Activated T-helper 2 cell treated with anti-CD3 and anti-CD28 coated beads, Interferon-gamma antibody, Interleukin-2, Interleukin-4, amounts not matched to agents 10 μg/mL and 5 μg/mL and 100 μg/mL, durations not matched to agents 14 hours and 24 hours and 36 hours (primary cell): ENCODE data around the gene HORMAD2. TPM values are rescaled to one million over a fixed set of nuclear protein-coding genes. Genes with fewer than 3 reads are reported as not detected.

ENCODE experiments used
- DNase-seq: peaks from one replicate; pipeline ENCODE4 v3.0.0; 2021; ENCODE audit warnings: low spot score
- H3K27ac Mint-ChIP-seq: one replicate; pipeline ENCODE4 v1.8.0; 2021; ENCODE audit warnings: mixed read lengths
- H3K27me3 Mint-ChIP-seq: one replicate; pipeline ENCODE4 v1.8.0; 2021; ENCODE audit warnings: low read depth, mixed read lengths
- H3K36me3 Mint-ChIP-seq: one replicate; pipeline ENCODE4 v1.8.0; 2021; ENCODE audit warnings: low read depth, mixed read lengths
- H3K4me1 Mint-ChIP-seq: one replicate; pipeline ENCODE4 v1.8.0; 2021; ENCODE audit warnings: low read depth, mixed read lengths
- H3K4me3 Mint-ChIP-seq: one replicate; pipeline ENCODE4 v1.8.0; 2021; ENCODE audit warnings: low read depth, mild to moderate bottlenecking, moderate library complexity, mixed read lengths
- H3K9me3 Mint-ChIP-seq: one replicate; pipeline ENCODE4 v1.8.0; 2021; ENCODE audit warnings: mixed read lengths
- intact Hi-C: fragments of 100-400 bp; cut with micrococcal nuclease; formaldehyde crosslinking; loops from one replicate; pipeline ENCODE4 v1.15.1; 2023
- total RNA-seq: library from RNA; stranded (reverse); gene quantifications from 2 replicates; pipeline ENCODE4 v1.2.3, GENCODE V29; 2022

Gene HORMAD2
- total RNA-seq, 1 donor from 2014 or later: 0.48 TPM

DNA sequence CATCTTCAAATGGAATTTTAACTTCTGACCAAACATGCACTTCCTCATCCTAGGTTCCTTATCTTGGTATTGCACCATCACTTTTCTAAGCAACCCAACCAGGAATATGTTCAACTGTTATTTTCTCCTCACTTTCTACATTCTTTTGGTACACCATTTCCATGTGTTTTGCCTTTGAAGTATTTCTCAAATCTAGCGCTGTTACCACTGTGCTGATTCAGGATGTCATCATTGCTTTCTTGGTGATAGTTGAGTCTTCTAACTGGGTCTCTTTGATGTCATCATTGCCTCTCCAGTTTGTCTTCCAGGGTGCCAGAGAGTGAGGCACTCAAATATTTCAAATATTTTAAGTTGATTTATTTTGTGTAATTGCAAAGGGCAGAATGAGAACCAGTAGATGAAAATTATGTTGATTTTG is 47.5 kb downstream of the HORMAD2 start:
- no peak overlapping the region for H3K27ac Mint-ChIP-seq
- intact Hi-C loops: no loop called here
- H3K9me3 Mint-ChIP-seq: peaks cover 14% of the 10 kb centered on the region
- peaks cover 39% of the 10 kb centered on the region for H3K4me1 Mint-ChIP-seq
- H3K36me3 Mint-ChIP-seq: peaks cover 23% of the 10 kb centered on the region
- no peak overlapping the region for H3K4me3 Mint-ChIP-seq
- no peaks in the 10 kb centered on the region for H3K27me3 Mint-ChIP-seq
- no peak for DNase-seq

DNA sequence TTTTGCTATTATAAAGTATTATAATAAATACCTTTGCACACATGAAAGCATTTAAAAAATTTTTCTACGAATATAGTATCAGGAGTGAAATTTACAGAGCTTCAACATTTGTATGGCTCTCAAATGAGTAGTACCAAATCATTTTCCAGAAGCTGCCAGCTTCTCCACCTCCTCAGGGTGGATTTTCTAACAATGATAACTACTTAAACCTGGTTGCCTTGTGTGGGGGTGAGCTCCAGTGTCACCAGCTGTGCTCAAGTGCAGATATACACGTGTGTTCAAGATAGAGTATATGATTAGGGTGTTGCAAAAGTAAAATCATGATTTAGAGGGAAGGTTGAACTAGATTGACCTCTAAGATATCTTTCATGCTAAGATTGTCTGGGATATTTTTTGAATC is 48.2 kb downstream of the HORMAD2 start:
- Mint-ChIP-seq H3K4me1 (peaks cover 34% of the 10 kb centered on the region), H3K27ac (no peak overlapping the region), H3K27me3 (no peaks in the 10 kb centered on the region), H3K9me3 (peaks cover 14% of the 10 kb centered on the region), H3K36me3 (peaks cover 23% of the 10 kb centered on the region), H3K4me3 (no peak overlapping the region)
- intact Hi-C loops: no loop called here
- DNase-seq: no peak

DNA sequence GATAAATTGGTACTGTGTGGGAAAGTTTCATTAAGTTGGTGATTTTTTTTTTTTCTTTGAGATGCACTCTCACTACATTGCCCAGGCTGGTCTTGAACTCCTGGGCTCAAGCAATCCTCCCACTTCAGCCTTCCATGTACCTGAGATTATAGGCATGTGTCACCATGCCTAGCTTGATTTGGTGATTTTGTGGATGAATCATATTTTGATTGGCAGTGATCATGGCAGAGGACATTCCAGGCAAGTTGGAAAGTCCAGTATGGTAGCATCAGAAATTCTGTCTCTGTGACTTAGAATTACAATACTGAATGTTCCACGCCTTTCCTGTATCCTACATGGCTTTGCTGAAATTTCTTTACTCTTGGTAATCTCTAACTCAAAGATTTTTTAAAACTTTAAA is 49.4 kb downstream of the HORMAD2 start:
- peaks cover 10% of the 10 kb centered on the region for H3K9me3 Mint-ChIP-seq
- H3K36me3 Mint-ChIP-seq: peaks cover 19% of the 10 kb centered on the region
- H3K4me3 Mint-ChIP-seq: no peak overlapping the region
- peaks cover 30% of the 10 kb centered on the region for H3K4me1 Mint-ChIP-seq
- DNase-seq: no peak
- no peaks in the 10 kb centered on the region for H3K27me3 Mint-ChIP-seq
- no peak overlapping the region for H3K27ac Mint-ChIP-seq
- intact Hi-C loops: no loop called here

DNA sequence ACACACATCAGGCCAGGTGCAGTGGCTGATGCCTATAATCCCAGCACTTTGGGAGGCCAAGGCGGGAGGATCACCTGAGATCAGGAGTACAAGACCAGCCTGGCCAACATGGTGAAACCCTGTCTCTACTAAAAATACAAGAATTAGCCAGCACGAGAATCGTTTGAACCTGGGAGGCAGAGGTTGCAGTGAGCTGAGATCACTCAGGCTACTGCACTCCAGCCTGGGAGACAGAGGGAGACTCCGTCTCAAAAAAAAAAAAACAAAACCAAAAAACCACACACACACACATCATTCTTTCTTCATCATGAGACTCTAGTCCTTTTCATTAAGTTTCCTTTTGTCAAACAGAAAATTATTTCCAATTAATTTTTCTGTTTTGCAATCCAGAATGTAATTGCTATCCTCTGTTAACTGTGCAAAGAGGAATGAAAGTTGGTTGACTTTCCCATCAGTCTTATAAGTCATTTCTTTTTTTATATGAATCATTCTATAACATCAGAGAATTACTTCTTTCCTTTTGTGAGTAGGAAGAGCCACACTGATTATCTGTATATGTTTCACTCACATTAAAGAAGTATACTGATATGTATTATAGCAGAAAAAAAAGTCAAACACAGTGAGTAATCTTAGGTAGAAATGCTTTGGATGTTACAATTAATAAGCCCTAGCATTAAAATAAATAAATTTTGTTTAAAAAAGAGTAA is 52.2 kb downstream of the HORMAD2 start:
- DNase-seq: no peak
- intact Hi-C loops: loop anchor here (2.0 kb wide), 1 partner anchor 24 kb away; no protein-coding TSS in a partner anchor
- peaks cover 29% of the 10 kb centered on the region for H3K4me1 Mint-ChIP-seq
- no peak overlapping the region for H3K4me3 Mint-ChIP-seq
- H3K9me3 Mint-ChIP-seq: peaks cover 5% of the 10 kb centered on the region
- no peaks in the 10 kb centered on the region for H3K27me3 Mint-ChIP-seq
- peak overlapping the region; percentile 70 for H3K27ac Mint-ChIP-seq
- H3K36me3 Mint-ChIP-seq: peaks cover 19% of the 10 kb centered on the region

DNA sequence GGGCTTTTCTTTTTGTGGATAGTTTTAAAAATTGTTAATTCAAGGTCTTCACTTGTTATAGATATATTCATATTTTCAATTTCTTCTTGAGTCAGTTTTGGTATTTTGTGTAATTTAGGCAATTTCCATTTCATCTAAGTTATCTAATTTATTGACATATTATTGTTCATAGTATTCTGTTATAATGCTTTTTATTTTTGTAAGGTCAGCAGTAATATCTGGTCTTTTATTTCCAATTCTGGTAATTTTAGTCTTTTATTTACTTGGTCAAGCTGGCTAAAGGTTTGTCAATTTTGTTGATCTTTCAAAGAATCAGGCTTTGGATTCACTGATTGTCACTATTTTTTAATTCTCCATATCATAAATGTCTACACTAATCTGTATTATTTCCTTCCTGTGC is 60.1 kb downstream of the HORMAD2 start:
- no peak for DNase-seq

DNA sequence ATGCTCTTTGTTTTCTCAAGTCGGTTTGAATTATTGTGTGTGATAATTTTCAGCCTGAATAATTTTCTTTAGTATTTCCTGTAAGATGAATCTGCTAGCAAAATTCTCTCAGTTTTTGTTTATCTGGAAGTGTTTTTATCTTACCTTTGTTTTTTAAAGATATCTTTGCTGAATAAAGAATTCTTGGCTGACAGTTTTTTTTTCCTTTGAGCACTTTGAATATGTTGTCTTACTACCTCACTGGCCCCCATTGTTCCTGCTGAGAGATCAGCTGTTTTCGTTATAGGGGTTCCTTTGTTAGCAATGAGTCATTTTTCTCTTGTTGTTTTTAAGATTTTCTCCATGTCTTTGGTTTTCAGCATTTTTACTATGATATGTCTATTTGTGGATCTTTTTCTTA is 63.0 kb downstream of the HORMAD2 start:
- H3K4me3 Mint-ChIP-seq: no peak overlapping the region
- H3K36me3 Mint-ChIP-seq: peaks cover 52% of the 10 kb centered on the region
- peaks cover 9% of the 10 kb centered on the region for H3K4me1 Mint-ChIP-seq
- H3K27ac Mint-ChIP-seq: peak overlapping the region; percentile 12
- intact Hi-C loops: no loop called here
- H3K9me3 Mint-ChIP-seq: peaks cover 52% of the 10 kb centered on the region
- no peaks in the 10 kb centered on the region for H3K27me3 Mint-ChIP-seq
- DNase-seq: no peak

More for the DNA sequence above, 60.1 kb downstream of the HORMAD2 start:
- Mint-ChIP-seq H3K27me3 (no peaks in the 10 kb centered on the region), H3K4me1 (peaks cover 9% of the 10 kb centered on the region), H3K9me3 (peaks cover 32% of the 10 kb centered on the region), H3K4me3 (no peak overlapping the region), H3K27ac (no peak overlapping the region), H3K36me3 (peaks cover 40% of the 10 kb centered on the region)
- intact Hi-C loops: no loop called here

DNA sequence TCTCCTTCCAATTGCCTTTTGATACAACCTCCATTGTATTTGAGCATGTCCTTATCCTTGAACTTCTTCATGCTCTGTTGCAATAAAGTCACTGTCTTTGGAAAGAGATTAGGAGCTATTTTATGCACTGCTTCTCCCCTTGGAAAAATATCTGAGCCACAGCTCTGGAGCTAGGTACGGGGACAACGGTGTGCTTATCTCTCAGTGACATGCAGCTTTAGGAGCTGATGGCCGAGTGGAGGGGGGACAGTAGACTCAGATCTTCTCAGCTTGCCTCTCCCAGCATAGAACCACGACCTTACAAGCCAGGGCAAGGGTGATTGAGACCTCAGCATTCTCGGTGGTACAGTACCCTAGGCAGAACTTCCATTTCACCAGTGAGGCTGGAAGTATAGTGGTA is 64.1 kb downstream of the HORMAD2 start:
- peaks cover 53% of the 10 kb centered on the region for H3K9me3 Mint-ChIP-seq
- intact Hi-C loops: no loop called here
- no peak overlapping the region for H3K27ac Mint-ChIP-seq
- H3K4me3 Mint-ChIP-seq: no peak overlapping the region
- H3K4me1 Mint-ChIP-seq: peaks cover 9% of the 10 kb centered on the region
- H3K36me3 Mint-ChIP-seq: peaks cover 54% of the 10 kb centered on the region
- no peak for DNase-seq
- H3K27me3 Mint-ChIP-seq: no peaks in the 10 kb centered on the region

DNA sequence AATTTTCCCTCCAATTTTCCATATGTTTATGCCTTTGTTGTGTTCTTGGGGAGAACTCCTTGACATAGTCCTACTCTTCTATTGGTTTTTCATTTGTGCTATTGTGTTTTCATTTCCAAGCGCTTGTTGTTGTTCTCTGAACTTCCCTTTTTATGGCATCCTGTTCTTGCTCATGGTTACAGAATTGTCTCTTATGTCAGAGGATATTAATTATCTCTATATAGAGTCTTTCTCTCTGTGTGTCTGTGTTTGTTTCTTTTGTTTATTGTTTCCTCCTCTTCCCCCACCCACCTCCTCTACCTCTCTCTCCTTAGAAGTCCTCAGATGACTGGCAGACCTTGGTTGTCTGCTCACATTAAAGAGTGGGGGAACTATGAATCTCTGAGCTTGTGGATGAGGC is 69.9 kb downstream of the HORMAD2 start:
- H3K27me3 Mint-ChIP-seq: no peaks in the 10 kb centered on the region
- H3K27ac Mint-ChIP-seq: no peak overlapping the region
- intact Hi-C loops: no loop called here
- no peak overlapping the region for H3K4me3 Mint-ChIP-seq
- H3K36me3 Mint-ChIP-seq: peaks cover 31% of the 10 kb centered on the region
- H3K9me3 Mint-ChIP-seq: peaks cover 33% of the 10 kb centered on the region
- DNase-seq: no peak
- H3K4me1 Mint-ChIP-seq: peaks cover 12% of the 10 kb centered on the region

DNA sequence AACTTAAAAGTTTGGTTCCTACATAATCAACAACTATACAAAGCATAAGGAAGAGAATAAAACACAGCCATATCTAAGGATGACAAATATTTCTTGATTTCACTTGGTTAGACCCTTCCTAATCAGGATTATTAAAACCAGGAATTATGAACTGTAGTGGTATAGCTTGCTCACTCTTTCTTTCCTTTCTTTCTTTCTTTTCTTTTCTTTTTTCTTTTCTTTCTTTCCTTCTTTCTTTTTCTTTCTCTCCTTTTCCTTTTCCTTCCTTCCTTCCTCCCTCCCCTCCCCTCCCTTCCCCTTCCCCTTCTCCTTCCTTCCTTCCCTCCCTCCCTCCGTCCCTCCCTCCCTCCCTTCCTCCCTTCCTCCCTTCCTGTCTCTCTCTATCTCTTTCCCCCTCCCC is 78.0 kb downstream of the HORMAD2 start:
- Mint-ChIP-seq H3K27me3 (no peaks in the 10 kb centered on the region), H3K4me1 (peaks cover 70% of the 10 kb centered on the region), H3K4me3 (peak overlapping the region; percentile 49), H3K9me3 (no peaks in the 10 kb centered on the region), H3K27ac (peak overlapping the region; percentile 98), H3K36me3 (peaks cover 10% of the 10 kb centered on the region)
- intact Hi-C loops: loop anchor here (2.0 to 5.0 kb wide), 3 partner anchors 36 to 53 kb away; no protein-coding TSS in a partner anchor
- DNase-seq: no peak

DNA sequence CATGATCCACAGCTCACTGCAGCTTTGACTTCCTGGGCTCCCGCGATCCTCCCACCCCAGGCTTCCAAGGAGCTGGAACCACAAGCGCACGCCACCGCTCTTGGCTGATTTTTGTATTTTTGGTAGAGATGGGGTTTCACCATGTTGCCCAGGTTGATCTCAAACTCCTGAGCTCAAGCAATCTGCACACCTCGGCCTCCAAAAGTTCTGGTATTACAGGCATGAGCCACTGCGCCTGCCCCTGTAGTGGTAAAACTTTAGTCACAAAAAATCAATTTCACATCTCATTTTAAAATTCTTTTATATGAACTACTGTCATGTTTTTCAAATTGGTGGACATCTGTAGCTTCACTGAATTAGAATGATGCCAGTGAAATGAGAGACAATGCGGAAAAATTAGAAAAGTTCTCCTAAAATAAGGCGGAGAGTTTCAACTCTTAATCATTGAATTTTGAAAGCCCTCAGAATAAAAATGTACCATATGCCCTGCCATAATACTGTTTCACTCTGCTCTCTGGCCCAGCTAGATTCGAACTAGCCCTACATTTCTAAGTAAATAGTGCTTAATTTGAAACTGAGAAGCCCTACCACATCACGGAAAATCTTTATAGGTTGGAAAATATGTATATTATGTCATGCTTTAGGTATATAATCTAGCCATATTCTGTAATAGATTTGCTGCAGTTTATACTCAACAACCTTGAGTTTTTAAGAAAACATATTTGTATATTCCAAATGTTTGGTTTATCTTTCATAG is 78.7 kb downstream of the HORMAD2 start:
- H3K9me3 Mint-ChIP-seq: no peaks in the 10 kb centered on the region
- H3K27ac Mint-ChIP-seq: peak overlapping the region; percentile 98
- H3K4me1 Mint-ChIP-seq: peaks cover 73% of the 10 kb centered on the region
- no peaks in the 10 kb centered on the region for H3K27me3 Mint-ChIP-seq
- peak overlapping the region; percentile 49 for H3K4me3 Mint-ChIP-seq
- peaks cover 13% of the 10 kb centered on the region for H3K36me3 Mint-ChIP-seq
- intact Hi-C loops: loop anchor here (1.0 to 5.0 kb wide), 6 partner anchors 8 to 54 kb away; no protein-coding TSS in a partner anchor
- DNase-seq: no peak

DNA sequence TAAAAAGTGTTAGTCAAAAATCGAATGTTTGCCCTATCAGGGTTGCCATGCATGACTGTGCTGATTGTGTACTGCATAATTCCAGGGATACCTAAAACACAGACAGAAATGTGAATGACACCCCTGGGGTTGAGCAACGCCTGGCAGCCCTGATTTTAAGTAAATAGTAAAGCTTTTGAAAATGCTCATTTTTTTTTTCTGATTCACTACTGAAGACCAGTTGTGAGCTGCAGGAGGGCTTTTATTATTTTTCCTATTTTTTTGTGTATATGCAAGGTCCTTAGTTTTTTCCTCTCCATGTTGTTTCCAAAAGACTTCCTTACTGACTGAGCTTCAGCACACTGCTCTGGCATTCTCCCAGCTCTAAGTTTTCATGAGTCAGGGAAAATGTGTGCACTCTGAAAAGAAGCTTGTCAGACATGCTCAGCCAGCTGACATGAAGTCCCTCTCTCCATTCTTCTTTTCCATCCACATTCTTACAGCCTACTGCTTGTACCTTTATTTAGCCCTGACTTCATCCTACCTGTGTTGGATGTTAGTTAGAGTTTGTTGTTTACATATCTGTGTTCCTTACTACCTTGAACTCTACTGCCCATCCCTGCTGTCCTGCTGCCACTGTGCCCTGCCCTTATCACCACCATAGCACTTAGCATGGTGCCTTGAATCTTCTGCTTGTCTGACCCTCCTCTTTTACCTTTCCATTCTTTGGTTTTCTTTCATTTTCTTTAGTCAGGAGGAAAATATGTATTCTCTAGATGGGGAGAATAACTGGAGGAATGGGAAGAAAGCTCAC is 79.5 kb downstream of the HORMAD2 start:
- peaks cover under 1% of the 10 kb centered on the region for H3K9me3 Mint-ChIP-seq
- peaks cover 73% of the 10 kb centered on the region for H3K4me1 Mint-ChIP-seq
- peaks cover 14% of the 10 kb centered on the region for H3K36me3 Mint-ChIP-seq
- H3K4me3 Mint-ChIP-seq: peak overlapping the region; percentile 51
- peak overlapping the region; percentile 98 for H3K27ac Mint-ChIP-seq
- H3K27me3 Mint-ChIP-seq: no peaks in the 10 kb centered on the region
- no peak for DNase-seq
- intact Hi-C loops: loop anchor here (1.0 to 5.0 kb wide), 6 partner anchors 8 to 55 kb away; no protein-coding TSS in a partner anchor

DNA sequence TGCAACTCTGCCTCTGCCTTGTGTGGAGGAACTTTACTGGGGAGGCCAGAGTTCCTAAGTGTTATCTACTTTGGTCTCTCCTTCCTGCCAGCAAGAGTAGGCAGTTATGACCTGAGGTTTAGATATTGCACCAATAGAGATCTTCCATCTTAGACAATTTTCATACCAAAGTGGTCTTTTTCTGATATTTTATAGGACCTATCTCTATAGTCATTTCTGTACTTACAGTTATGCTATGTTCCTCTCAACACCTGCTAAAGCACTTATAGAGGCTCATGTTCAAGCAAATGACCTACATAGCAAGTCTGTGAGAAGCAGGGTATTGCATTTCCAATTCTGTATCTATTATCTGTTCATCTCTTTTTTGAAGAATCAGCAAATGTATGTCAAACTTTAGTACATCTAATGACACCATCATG is 80.8 kb downstream of the HORMAD2 start:
- peak overlapping the region; percentile 3 for H3K4me3 Mint-ChIP-seq
- H3K36me3 Mint-ChIP-seq: peaks cover 14% of the 10 kb centered on the region
- intact Hi-C loops: no loop called here
- H3K4me1 Mint-ChIP-seq: peaks cover 68% of the 10 kb centered on the region
- peaks cover 5% of the 10 kb centered on the region for H3K9me3 Mint-ChIP-seq
- H3K27ac Mint-ChIP-seq: peak overlapping the region; percentile 98
- DNase-seq: no peak
- no peaks in the 10 kb centered on the region for H3K27me3 Mint-ChIP-seq
